Left lung (tissue), 10 donors: ENCODE data around the gene CEP170B. TPM values are rescaled to one million over a fixed set of nuclear protein-coding genes. Genes with fewer than 3 reads are reported as not detected.

Source experiments
- ATAC-seq: fragments of 200-7000 bp; cut with Tn5 transposase; one replicate; pipeline ENCODE4 v1.9.1; 2020; ENCODE audit warnings: moderate library complexity
- DNase-seq, 4 donors: peaks; one replicate each; pipeline ENCODE4 v3.0.0-alpha.2; 2013 to 2020
- H3K27ac ChIP-seq, 2 donors: fragments of 200-600 bp; sonication (generic) in 1 of 2; one replicate each; pipeline versions ENCODE4 v1.5.0 to v1.8.0; 2020 to 2021
- H3K27me3 ChIP-seq, 2 donors: fragments of 200-600 bp; sonication (generic) in 1 of 2; one replicate each; pipeline versions ENCODE4 v1.5.0 to v1.8.0; 2020 to 2021
- H3K36me3 ChIP-seq, 2 donors: fragments of 200-600 bp; sonication (generic) in 1 of 2; one replicate each; pipeline versions ENCODE4 v1.5.0 to v1.8.0; 2020 to 2021
- H3K4me1 ChIP-seq, 2 donors: fragments of 200-600 bp; one replicate each; pipeline ENCODE4 v1.8.0; 2021
- H3K4me3 ChIP-seq, 2 donors: fragments of 200-600 bp; sonication (generic) in 1 of 2; one replicate each; pipeline versions ENCODE4 v1.5.0 to v1.8.0; 2020 to 2021; ENCODE audit warnings: mild to moderate bottlenecking in 1 of 2
- H3K9me3 ChIP-seq, 2 donors: fragments of 200-600 bp; sonication (generic) in 1 of 2; one replicate each; pipeline versions ENCODE4 v1.5.0 to v1.8.0; 2020 to 2021
- intact Hi-C, 2 donors: fragments of 100-400 bp; cut with DNase I; formaldehyde crosslinking; loops; one replicate each; pipeline versions ENCODE4 v1.11.2 to v1.14.2; 2022
- polyA plus RNA-seq, 6 donors: library from polyadenylated mRNA; unstranded; fragments of 120-200 nt; gene quantifications; one replicate each; pipeline ENCODE4 v1.2.1, GENCODE V29; 2013; ENCODE audit not compliant: insufficient read length in 6 of 6
- total RNA-seq, 2 donors: library from RNA; stranded (reverse); fragmentation: NEBNext Ultra II Directional; extraction: Animal tissue kit (Norgen Biotek cat#: 25700); gene quantifications; one replicate each; pipeline ENCODE4 v1.2.1, GENCODE V29; 2021
- TF ChIP-seq, protein P1 (sequence below), 2 donors: fragments of 200-600 bp; sonication (generic) in 1 of 2; IDR thresholded peaks; one replicate each; pipeline versions ENCODE4 v1.5.0 to v1.8.0; 2021; ENCODE audit warnings: antibody characterized with exemption in 2 of 2
- donor health status: DM: no; HTN: yes; CAD: no.
- donor health status: DM: no; HTN: no; CAD: no.

Gene CEP170B
- total and polyA plus RNA-seq, 8 donors, result 10.0 to 42.3 (median 14.2) TPM

GRCh38 chr14:104843442-104844305 is 21.4 kb upstream of the CEP170B start:
- H3K4me1 ChIP-seq, result peaks cover 6 to 16% of the 10 kb centered on the region in 2 donors
- H3K27ac ChIP-seq, result no peak overlapping the region
- peak overlapping the region in 1 of 2 donors; percentile 27 for H3K4me3 ChIP-seq
- H3K27me3 ChIP-seq, result peaks cover 37 to 62% of the 10 kb centered on the region in 2 donors
- TF ChIP-seq, protein P1, sequence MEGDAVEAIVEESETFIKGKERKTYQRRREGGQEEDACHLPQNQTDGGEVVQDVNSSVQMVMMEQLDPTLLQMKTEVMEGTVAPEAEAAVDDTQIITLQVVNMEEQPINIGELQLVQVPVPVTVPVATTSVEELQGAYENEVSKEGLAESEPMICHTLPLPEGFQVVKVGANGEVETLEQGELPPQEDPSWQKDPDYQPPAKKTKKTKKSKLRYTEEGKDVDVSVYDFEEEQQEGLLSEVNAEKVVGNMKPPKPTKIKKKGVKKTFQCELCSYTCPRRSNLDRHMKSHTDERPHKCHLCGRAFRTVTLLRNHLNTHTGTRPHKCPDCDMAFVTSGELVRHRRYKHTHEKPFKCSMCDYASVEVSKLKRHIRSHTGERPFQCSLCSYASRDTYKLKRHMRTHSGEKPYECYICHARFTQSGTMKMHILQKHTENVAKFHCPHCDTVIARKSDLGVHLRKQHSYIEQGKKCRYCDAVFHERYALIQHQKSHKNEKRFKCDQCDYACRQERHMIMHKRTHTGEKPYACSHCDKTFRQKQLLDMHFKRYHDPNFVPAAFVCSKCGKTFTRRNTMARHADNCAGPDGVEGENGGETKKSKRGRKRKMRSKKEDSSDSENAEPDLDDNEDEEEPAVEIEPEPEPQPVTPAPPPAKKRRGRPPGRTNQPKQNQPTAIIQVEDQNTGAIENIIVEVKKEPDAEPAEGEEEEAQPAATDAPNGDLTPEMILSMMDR (IDR thresholded peaks at IDR 0.05), result no peak
- intact Hi-C loops, result no loop called here
- no peaks in the 10 kb centered on the region for H3K36me3 ChIP-seq
- no peaks in the 10 kb centered on the region for H3K9me3 ChIP-seq
- DNase-seq (peak in 1 of 4 donors; percentile 75), ATAC-seq (peak; percentile 61)

- no peak overlapping the region for H3K27ac ChIP-seq
- intact Hi-C loops, result no loop called here
- peaks cover 37 to 62% of the 10 kb centered on the region in 2 donors for H3K27me3 ChIP-seq
- no peaks in the 10 kb centered on the region for H3K9me3 ChIP-seq
- peak overlapping the region in 1 of 2 donors; percentile 27 for H3K4me3 ChIP-seq
- H3K36me3 ChIP-seq, result no peaks in the 10 kb centered on the region
- DNase-seq (peak in 1 of 4 donors; percentile 70), ATAC-seq (peak; percentile 30)
- peaks cover 6 to 16% of the 10 kb centered on the region in 2 donors for H3K4me1 ChIP-seq
- TF ChIP-seq, protein P1 (IDR thresholded peaks at IDR 0.05), result no peak
These were observed 20.6 kb upstream of the CEP170B start for GRCh38 chr14:104844306-104845032.

- TF ChIP-seq, protein P1 (IDR thresholded peaks at IDR 0.05), result no peak
- no peak overlapping the region for H3K4me3 ChIP-seq
- no peak overlapping the region for H3K27ac ChIP-seq
- DNase-seq (no peak), ATAC-seq (no peak)
- peaks cover 37 to 64% of the 10 kb centered on the region in 2 donors for H3K27me3 ChIP-seq
- H3K9me3 ChIP-seq, result no peaks in the 10 kb centered on the region
- intact Hi-C loops, result no loop called here
- peaks cover 6 to 16% of the 10 kb centered on the region in 2 donors for H3K4me1 ChIP-seq
- no peaks in the 10 kb centered on the region for H3K36me3 ChIP-seq
These were observed 19.9 kb upstream of the CEP170B start for GRCh38 chr14:104845033-104845666.

DNA sequence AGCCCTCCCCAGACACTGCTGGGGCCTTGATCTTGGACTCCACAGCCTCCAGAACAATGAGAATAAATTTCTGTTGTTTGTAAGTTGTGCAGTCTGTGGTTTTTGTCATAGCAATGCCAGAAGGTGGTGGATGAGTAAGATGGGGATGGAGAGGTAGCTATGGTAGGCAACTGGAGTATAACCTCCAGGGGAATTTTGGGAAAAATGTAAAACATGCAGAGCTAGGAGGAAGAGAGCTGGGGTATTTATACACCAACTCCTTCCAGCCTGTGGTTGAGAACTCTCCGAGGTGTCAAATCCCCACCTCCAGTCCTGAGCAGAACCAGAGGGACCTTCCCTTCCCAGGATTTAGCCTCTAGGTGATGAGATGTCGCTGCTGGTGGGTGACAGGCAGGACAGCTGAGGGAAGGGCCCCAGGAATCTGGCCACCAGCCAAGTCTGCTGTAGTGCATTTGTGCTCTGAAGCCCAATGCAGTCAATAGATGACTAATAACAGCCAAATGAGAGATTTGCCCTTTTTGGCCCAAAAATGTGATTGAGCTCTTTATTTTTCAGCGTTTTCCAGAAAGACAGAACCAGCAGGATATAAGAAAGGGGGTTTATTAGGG is 19.1 kb upstream of the CEP170B start:
- Histone ChIP-seq H3K27ac (no peak overlapping the region), H3K36me3 (no peaks in the 10 kb centered on the region), H3K9me3 (no peaks in the 10 kb centered on the region), H3K4me1 (peaks cover 6 to 16% of the 10 kb centered on the region in 2 donors), H3K4me3 (no peak overlapping the region), H3K27me3 (peaks cover 37 to 68% of the 10 kb centered on the region in 2 donors)
- DNase-seq (no peak), ATAC-seq (no peak)
- intact Hi-C loops, result no loop called here
- TF ChIP-seq, protein P1 (IDR thresholded peaks at IDR 0.05), result no peak
